Measurements from ENCODE around the gene LASP1.

Gene LASP1

DNA sequence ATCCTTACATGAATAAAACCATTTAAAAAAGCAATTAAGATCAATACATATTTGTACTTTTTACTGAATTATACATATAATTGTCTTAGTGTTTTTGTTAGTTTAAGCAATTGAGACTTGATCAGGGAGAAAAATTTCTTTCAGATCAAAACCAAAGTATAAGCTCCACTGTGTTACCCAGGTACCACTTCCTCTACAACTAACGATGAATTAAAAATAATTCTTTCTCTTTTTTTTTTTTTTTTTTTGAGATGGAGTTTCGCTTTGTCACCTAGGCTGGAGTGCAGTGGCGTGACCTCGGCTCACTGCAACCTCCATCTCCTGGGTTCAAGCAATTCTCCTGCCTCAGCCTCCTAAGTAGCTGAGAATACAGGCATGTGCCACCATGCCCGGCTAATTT is 90.5 kb downstream of the LASP1 start:
- TF ChIP-seq, protein P1, sequence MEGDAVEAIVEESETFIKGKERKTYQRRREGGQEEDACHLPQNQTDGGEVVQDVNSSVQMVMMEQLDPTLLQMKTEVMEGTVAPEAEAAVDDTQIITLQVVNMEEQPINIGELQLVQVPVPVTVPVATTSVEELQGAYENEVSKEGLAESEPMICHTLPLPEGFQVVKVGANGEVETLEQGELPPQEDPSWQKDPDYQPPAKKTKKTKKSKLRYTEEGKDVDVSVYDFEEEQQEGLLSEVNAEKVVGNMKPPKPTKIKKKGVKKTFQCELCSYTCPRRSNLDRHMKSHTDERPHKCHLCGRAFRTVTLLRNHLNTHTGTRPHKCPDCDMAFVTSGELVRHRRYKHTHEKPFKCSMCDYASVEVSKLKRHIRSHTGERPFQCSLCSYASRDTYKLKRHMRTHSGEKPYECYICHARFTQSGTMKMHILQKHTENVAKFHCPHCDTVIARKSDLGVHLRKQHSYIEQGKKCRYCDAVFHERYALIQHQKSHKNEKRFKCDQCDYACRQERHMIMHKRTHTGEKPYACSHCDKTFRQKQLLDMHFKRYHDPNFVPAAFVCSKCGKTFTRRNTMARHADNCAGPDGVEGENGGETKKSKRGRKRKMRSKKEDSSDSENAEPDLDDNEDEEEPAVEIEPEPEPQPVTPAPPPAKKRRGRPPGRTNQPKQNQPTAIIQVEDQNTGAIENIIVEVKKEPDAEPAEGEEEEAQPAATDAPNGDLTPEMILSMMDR (IDR thresholded peaks at IDR 0.05; ENCODE audit: insufficient read depth, low read length) = no peak
- TF ChIP-seq SPI1 (IDR thresholded peaks at IDR 0.05; ENCODE audit: borderline replicate concordance, low read depth) (no peak), POLR2AphosphoS5 (IDR thresholded peaks at IDR 0.05; ENCODE audit: low read depth) (no peak), GABPA (IDR thresholded peaks at IDR 0.05; ENCODE audit: low read depth) (no peak)
- TF ChIP-seq, protein P2, sequence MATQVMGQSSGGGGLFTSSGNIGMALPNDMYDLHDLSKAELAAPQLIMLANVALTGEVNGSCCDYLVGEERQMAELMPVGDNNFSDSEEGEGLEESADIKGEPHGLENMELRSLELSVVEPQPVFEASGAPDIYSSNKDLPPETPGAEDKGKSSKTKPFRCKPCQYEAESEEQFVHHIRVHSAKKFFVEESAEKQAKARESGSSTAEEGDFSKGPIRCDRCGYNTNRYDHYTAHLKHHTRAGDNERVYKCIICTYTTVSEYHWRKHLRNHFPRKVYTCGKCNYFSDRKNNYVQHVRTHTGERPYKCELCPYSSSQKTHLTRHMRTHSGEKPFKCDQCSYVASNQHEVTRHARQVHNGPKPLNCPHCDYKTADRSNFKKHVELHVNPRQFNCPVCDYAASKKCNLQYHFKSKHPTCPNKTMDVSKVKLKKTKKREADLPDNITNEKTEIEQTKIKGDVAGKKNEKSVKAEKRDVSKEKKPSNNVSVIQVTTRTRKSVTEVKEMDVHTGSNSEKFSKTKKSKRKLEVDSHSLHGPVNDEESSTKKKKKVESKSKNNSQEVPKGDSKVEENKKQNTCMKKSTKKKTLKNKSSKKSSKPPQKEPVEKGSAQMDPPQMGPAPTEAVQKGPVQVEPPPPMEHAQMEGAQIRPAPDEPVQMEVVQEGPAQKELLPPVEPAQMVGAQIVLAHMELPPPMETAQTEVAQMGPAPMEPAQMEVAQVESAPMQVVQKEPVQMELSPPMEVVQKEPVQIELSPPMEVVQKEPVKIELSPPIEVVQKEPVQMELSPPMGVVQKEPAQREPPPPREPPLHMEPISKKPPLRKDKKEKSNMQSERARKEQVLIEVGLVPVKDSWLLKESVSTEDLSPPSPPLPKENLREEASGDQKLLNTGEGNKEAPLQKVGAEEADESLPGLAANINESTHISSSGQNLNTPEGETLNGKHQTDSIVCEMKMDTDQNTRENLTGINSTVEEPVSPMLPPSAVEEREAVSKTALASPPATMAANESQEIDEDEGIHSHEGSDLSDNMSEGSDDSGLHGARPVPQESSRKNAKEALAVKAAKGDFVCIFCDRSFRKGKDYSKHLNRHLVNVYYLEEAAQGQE (IDR thresholded peaks at IDR 0.05; ENCODE audit: insufficient replicate concordance, low read depth) = no peak

DNA sequence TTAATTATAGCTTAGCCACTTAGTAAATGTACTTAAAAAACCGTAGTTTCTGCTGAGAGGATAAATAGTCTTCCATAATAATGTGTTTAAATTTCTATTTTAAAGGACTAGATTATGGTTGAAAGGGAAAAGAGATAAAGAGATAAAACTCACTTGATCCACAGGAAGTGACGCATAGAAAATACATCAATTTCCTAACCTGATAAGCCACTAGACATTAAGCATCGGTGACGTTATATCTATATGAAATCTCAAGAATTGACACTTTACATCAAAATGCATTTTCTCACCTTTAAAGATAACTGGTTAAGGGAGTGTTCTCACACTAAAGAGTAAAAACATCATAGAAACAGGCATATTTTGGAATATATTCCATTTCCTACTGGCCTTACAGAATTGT is 91.6 kb downstream of the LASP1 start:
- Histone ChIP-seq H3K27ac (replicated peaks) (no peak overlapping the region), H3K27me3 (ENCODE audit: insufficient read depth, poor library complexity, severe bottlenecking) (no peaks in the 10 kb centered on the region), H3K4me3 (replicated peaks; ENCODE audit: insufficient read depth, low read length) (no peak overlapping the region)
- TF ChIP-seq, protein P2 (IDR thresholded peaks at IDR 0.05; ENCODE audit: insufficient replicate concordance, low read depth) = no peak
- TF ChIP-seq, protein P1 (IDR thresholded peaks at IDR 0.05; ENCODE audit: insufficient read depth, low read length) = no peak
- TF ChIP-seq GABPA (IDR thresholded peaks at IDR 0.05; ENCODE audit: low read depth) (no peak), POLR2AphosphoS5 (IDR thresholded peaks at IDR 0.05; ENCODE audit: low read depth) (no peak), SPI1 (IDR thresholded peaks at IDR 0.05; ENCODE audit: borderline replicate concordance, low read depth) (no peak)
- DNase-seq (ENCODE audit: low read depth in 1 of 2, low spot score in 1 of 2) = no peak

More for the DNA sequence above, 90.5 kb downstream of the LASP1 start:
- no peak for DNase-seq (ENCODE audit: low read depth in 1 of 2, low spot score in 1 of 2)
- H3K27ac ChIP-seq (replicated peaks) = no peak overlapping the region
- no peak overlapping the region for H3K4me3 ChIP-seq (replicated peaks; ENCODE audit: insufficient read depth, low read length)
- H3K27me3 ChIP-seq (ENCODE audit: insufficient read depth, poor library complexity, severe bottlenecking) = no peaks in the 10 kb centered on the region

DNA sequence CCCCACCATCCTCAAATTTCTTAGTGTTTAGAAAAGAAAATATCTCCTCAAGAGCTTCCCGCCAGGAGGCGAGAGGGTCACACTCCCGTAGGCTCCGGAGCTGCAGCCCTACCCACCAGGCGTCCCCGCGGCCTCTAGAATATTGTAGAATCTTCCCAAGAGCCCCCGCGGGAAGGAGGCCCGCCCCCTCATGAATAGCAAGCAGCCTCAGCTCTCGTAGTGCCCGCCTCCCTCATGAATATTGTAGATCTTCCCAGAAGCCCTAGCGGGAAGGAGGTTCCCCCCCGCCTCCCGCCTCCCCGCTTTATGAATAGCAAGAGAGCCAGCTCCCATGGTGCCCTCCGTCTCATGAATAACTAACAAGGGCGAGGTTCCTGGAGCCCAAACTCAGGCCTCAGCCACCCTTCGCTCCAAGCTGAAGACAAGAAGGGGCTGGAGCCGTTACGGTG is 97.5 kb downstream of the LASP1 start, which contains the start of gene FBXO47:
FBXO47 (minus strand) TSS at position 114 of the 449 bp plus-strand sequence. CDS start 4,378 bp downstream, outside the sequence.
- Histone ChIP-seq H3K27me3 (ENCODE audit: insufficient read depth, poor library complexity, severe bottlenecking) (no peaks in the 10 kb centered on the region), H3K27ac (replicated peaks) (no peak within 1 kb of the TSS), H3K4me3 (replicated peaks; ENCODE audit: insufficient read depth, low read length) (no peak within 1 kb of the TSS)
- TF ChIP-seq GABPA (IDR thresholded peaks at IDR 0.05; ENCODE audit: low read depth) = no peak
- TF ChIP-seq, protein P2 (IDR thresholded peaks at IDR 0.05; ENCODE audit: insufficient replicate concordance, low read depth) = no peak
- no peak for DNase-seq (ENCODE audit: low read depth in 1 of 2, low spot score in 1 of 2)
